A549 (cell line): ENCODE data around the gene RTN4RL1. TPM values are rescaled to one million over a fixed set of nuclear protein-coding genes. Genes with fewer than 3 reads are reported as not detected.

ENCODE experiments used
- ATAC-seq, 2 experiments: fragments of 200-7000 bp in 1 of 2; fragments of >200 bp in 1 of 2; cut with Nextera tagmentation in 1 of 2; cut with Tn5 transposase in 1 of 2; 3 replicates each; pipeline versions ENCODE4 v1.8.0 to v1.9.1; 2018 to 2020; ENCODE audit warnings: mild to moderate bottlenecking in 1 of 2, moderate library complexity in 1 of 2
- CTCF ChIA-PET: fragments of 300-600 bp; sonication (Branson Sonifier 250); formaldehyde crosslinking; extraction: SDS; loops from one replicate; lab custom pipeline; 2021; ENCODE audit warnings: antibody characterized with exemption, inconsistent platforms; lab: Yijun Ruan, JAX
- POLR2A ChIA-PET: fragments of 350-600 bp; formaldehyde crosslinking; extraction: SDS; loops from one replicate; lab custom pipeline; 2021; ENCODE audit warnings: antibody characterized with exemption, inconsistent platforms; lab: Yijun Ruan, JAX
- DNase-seq, 2 experiments: peaks; one replicate each; pipeline versions ENCODE4 v3.0.0 to v3.0.0-alpha.2; 2011 to 2016; ENCODE audit warnings: low read depth in 1 of 2, low spot score in 1 of 2
- FAIRE-seq: peaks from 2 replicates; lab custom pipeline; 2011; peaks lifted over from hg19 to GRCh38; lab: Jason Lieb, UNC
- H3K27ac ChIP-seq, 2 experiments: fragments of >200 bp; sonication (Bioruptor Twin); formaldehyde crosslinking; 3 replicates each; pipeline ENCODE4 v1.5.1; 2016 to 2017
- H3K4me1 ChIP-seq: fragments of >200 bp; sonication (Bioruptor Twin); formaldehyde crosslinking; 3 replicates; pipeline ENCODE4 v1.6.1; 2016
- H3K4me2 ChIP-seq: fragments of >200 bp; sonication (Bioruptor Twin); formaldehyde crosslinking; 3 replicates; pipeline ENCODE4 v1.6.1; 2016
- H3K4me3 ChIP-seq: fragments of >200 bp; sonication (Bioruptor Twin); formaldehyde crosslinking; 3 replicates; pipeline ENCODE4 v1.5.1; 2016
- H3K9me3 ChIP-seq: fragments of >200 bp; sonication (Bioruptor Twin); formaldehyde crosslinking; 3 replicates; pipeline ENCODE4 v1.6.1; 2016
- BHLHE40 ChIP-seq: IDR thresholded peaks from 2 replicates; pipeline ENCODE4 v1.6.1; 2012; ENCODE audit warnings: low read depth, low read length, inconsistent platforms
- CBX2 ChIP-seq: fragments of 200-600 bp; sonication (generic); IDR thresholded peaks from 2 replicates; pipeline ENCODE4 v1.6.1; 2016; ENCODE audit warnings: low read depth, mild to moderate bottlenecking, borderline replicate concordance
- CBX8 ChIP-seq: fragments of 200-600 bp; sonication (generic); IDR thresholded peaks from 2 replicates; pipeline ENCODE4 v1.6.1; 2016
- CHD2 ChIP-seq: fragments of 150-350 bp; IDR thresholded peaks from 2 replicates; pipeline ENCODE4 v1.6.1; 2014; ENCODE audit warnings: low read length; ENCODE audit not compliant: partially characterized antibody
- EHMT2 ChIP-seq: fragments of 200-600 bp; sonication (generic); IDR thresholded peaks from 2 replicates; pipeline ENCODE4 v1.6.1; 2016; ENCODE audit warnings: antibody characterized with exemption, low read depth, mild to moderate bottlenecking, moderate library complexity
- EP300 ChIP-seq, 2 experiments: fragments of >200 bp; sonication (Bioruptor Twin); formaldehyde crosslinking; IDR thresholded peaks; 2 replicates in 1 of 2; 3 replicates in 1 of 2; pipeline ENCODE4 v1.6.1; 2016 to 2017
- FOSL2 ChIP-seq, 2 experiments: fragments of 450-650 bp in 1 of 2; fragments of >200 bp in 1 of 2; sonication (Bioruptor Twin) in 1 of 2; formaldehyde crosslinking; IDR thresholded peaks; 2 replicates each; pipeline versions ENCODE4 v1.5.0 to v1.6.1; 2016 to 2020; ENCODE audit warnings: mild to moderate bottlenecking in 1 of 2, moderate library complexity in 1 of 2
- FOXS1 ChIP-seq: fragments of 250-450 bp; sonication (Bioruptor Pico); IDR thresholded peaks from 2 replicates; pipeline ENCODE4 v1.5.0; 2020; ENCODE audit warnings: mild to moderate bottlenecking, moderate library complexity
- HDAC2 ChIP-seq: fragments of 200-600 bp; sonication (generic); IDR thresholded peaks from 2 replicates; pipeline ENCODE4 v1.6.1; 2016
- HOXB13 ChIP-seq: fragments of 250-450 bp; sonication (Bioruptor Pico); IDR thresholded peaks from 2 replicates; pipeline ENCODE4 v1.5.0; 2020; ENCODE audit warnings: low read depth, mild to moderate bottlenecking, moderate library complexity
- KDM1A ChIP-seq: fragments of 200-600 bp; sonication (generic); IDR thresholded peaks from 2 replicates; pipeline ENCODE4 v1.6.1; 2016; ENCODE audit warnings: low read depth, mild to moderate bottlenecking
- MAFK ChIP-seq: fragments of 450-650 bp; IDR thresholded peaks from 2 replicates; pipeline ENCODE4 v1.6.1; 2014; ENCODE audit not compliant: partially characterized antibody
- NFE2L2 ChIP-seq: fragments of 150-350 bp; conservative IDR thresholded peaks from 2 replicates; pipeline ENCODE4 v1.6.1; 2014; ENCODE audit warnings: low read length
- NR3C1 ChIP-seq: fragments of >200 bp; sonication (Bioruptor Twin); formaldehyde crosslinking; IDR thresholded peaks from 3 replicates; pipeline ENCODE4 v1.6.1; 2017
- RAD21 ChIP-seq, 2 experiments: fragments of >200 bp in 1 of 2; sonication (Bioruptor Twin) in 1 of 2; formaldehyde crosslinking in 1 of 2; IDR thresholded peaks in 1 of 2; conservative IDR thresholded peaks in 1 of 2; 2 replicates in 1 of 2; 3 replicates in 1 of 2; pipeline ENCODE4 v1.6.1; 2012 to 2018; ENCODE audit warnings: inconsistent platforms in 1 of 2
- RFX5 ChIP-seq: fragments of 450-650 bp; IDR thresholded peaks from 2 replicates; pipeline ENCODE4 v1.7.1; 2014; ENCODE audit warnings: antibody characterized with exemption, mild to moderate bottlenecking, moderate library complexity
- SREBF2 ChIP-seq: fragments of 450-650 bp; IDR thresholded peaks from 2 replicates; pipeline ENCODE4 v1.6.1; 2014; ENCODE audit warnings: mild to moderate bottlenecking, moderate library complexity
- ZSCAN20 ChIP-seq: fragments of 250-450 bp; sonication (Bioruptor Pico); IDR thresholded peaks from 2 replicates; pipeline ENCODE4 v1.8.0; 2022; ENCODE audit warnings: mild to moderate bottlenecking, moderate library complexity
- WGBS: methylation state at CpG from one replicate; pipeline ENCODE4 v1.1.6; 2017; ENCODE audit errors: missing lambda C conversion rate; 5-methylcytosine and 5-hydroxymethylcytosine counted together
- polyA plus RNA-seq, 4 experiments: library from polyadenylated mRNA; depleted of rRNA in 3 of 4; stranded (reverse); fragments of >200 nt; fragmentation: RNase III in 1 of 4; extraction: RNeasy Plus Mini Kit Qiagen cat#74134 plus additional on column Dnase treatment in 1 of 4; gene quantifications; 2 replicates in 3 of 4; 3 replicates in 1 of 4; pipeline ENCODE4 v1.2.3, GENCODE V29; 2011 to 2017
- TF ChIP-seq, protein P1 (sequence below): fragments of 200-600 bp; sonication (generic); IDR thresholded peaks from 2 replicates; pipeline ENCODE4 v1.6.1; 2016; ENCODE audit warnings: antibody characterized with exemption, mild to moderate bottlenecking, moderate library complexity
- TF ChIP-seq, protein P2 (sequence below): IDR thresholded peaks from 2 replicates; pipeline ENCODE4 v1.6.1; 2012; ENCODE audit warnings: low read depth, borderline replicate concordance
- TF ChIP-seq, protein P3 (sequence below): fragments of 150-350 bp; IDR thresholded peaks from 2 replicates; pipeline ENCODE4 v1.6.1; 2014; ENCODE audit warnings: low read depth, mild to moderate bottlenecking, low read length
- TF ChIP-seq, protein P4 (sequence below): fragments of >200 bp; sonication (Bioruptor Twin); formaldehyde crosslinking; IDR thresholded peaks from 3 replicates; pipeline ENCODE4 v1.6.1; 2016

The RTN4RL1 gene
- polyA plus RNA-seq, 2 of the 4 experiments (the other 2 are of a cell fraction): 0.39 to 1.5 TPM

DNA sequence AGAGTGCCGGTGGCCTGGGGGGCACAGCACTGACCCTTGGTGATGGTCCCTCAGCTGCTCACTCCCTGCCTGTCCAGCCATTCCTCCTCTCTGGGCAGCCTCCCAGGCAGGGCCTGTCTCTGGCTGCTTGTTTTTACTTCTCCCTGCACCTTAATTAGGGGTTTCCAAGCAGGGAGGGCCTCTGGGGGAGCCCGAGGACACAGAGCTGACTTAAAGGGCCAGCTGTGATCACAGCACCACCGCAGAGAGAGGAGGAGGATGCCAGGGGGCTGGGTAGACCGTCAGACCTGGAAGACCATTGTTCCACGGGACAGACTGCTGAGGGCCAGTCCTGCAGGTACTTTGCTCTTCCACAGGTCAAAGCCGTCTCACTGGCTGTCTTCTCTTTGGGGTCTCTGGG is 3.6 kb upstream of the RTN4RL1 start:
- WGBS: 52% methylated on average over 6 of the region's 6 CpGs
- Histone ChIP-seq H3K27ac (no peak overlapping the region), H3K4me2 (no peak overlapping the region), H3K4me1 (peaks cover 21% of the 10 kb centered on the region), H3K4me3 (no peak overlapping the region), H3K9me3 (no peaks in the 10 kb centered on the region)
- no peak for FAIRE-seq
- ATAC-seq: no peak
- DNase-seq: no peak
- TF ChIP-seq MAFK: no peak
- ChIA-PET POLR2A (interaction anchor here (0.8 kb wide), 1 partner anchor 120 kb away, joined by 3 read pairs; no protein-coding TSS in a partner anchor), CTCF (interaction anchor here (1.0 to 17.0 kb wide), 12 partner anchors 11 to 308 kb away, joined by 3 to 420 read pairs (median 4); partner anchors contain the start of gene OVCA2)

DNA sequence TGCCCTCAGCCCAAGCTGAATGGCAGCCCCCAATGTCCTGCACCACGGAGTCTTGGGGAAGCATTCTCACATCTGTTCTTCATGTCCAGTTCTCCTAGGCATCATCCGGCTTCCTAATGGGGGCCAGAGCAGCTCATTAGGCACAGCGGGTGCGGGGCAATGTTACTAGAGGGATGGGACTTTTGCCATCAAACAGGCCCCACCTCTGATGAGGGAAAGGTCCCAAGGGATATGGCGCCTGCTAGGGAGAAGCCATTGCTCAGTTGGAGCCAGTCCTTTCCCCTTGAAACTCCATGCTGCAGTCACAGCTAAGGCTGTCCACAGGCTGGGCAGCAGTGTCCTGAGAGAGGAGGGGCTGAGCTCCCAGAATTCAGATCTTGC is 3.1 kb upstream of the RTN4RL1 start:
- H3K4me2 ChIP-seq: no peak overlapping the region
- peaks cover 22% of the 10 kb centered on the region for H3K4me1 ChIP-seq
- TF ChIP-seq HDAC2 (no peak), ZSCAN20 (CRISPR knock-in tag) (no peak), CBX2 (no peak), CBX8 (no peak)
- TF ChIP-seq, protein P1, sequence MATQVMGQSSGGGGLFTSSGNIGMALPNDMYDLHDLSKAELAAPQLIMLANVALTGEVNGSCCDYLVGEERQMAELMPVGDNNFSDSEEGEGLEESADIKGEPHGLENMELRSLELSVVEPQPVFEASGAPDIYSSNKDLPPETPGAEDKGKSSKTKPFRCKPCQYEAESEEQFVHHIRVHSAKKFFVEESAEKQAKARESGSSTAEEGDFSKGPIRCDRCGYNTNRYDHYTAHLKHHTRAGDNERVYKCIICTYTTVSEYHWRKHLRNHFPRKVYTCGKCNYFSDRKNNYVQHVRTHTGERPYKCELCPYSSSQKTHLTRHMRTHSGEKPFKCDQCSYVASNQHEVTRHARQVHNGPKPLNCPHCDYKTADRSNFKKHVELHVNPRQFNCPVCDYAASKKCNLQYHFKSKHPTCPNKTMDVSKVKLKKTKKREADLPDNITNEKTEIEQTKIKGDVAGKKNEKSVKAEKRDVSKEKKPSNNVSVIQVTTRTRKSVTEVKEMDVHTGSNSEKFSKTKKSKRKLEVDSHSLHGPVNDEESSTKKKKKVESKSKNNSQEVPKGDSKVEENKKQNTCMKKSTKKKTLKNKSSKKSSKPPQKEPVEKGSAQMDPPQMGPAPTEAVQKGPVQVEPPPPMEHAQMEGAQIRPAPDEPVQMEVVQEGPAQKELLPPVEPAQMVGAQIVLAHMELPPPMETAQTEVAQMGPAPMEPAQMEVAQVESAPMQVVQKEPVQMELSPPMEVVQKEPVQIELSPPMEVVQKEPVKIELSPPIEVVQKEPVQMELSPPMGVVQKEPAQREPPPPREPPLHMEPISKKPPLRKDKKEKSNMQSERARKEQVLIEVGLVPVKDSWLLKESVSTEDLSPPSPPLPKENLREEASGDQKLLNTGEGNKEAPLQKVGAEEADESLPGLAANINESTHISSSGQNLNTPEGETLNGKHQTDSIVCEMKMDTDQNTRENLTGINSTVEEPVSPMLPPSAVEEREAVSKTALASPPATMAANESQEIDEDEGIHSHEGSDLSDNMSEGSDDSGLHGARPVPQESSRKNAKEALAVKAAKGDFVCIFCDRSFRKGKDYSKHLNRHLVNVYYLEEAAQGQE: no peak
- TF ChIP-seq, protein P2, sequence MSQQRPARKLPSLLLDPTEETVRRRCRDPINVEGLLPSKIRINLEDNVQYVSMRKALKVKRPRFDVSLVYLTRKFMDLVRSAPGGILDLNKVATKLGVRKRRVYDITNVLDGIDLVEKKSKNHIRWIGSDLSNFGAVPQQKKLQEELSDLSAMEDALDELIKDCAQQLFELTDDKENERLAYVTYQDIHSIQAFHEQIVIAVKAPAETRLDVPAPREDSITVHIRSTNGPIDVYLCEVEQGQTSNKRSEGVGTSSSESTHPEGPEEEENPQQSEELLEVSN: no peak
- FAIRE-seq (no peak), DNase-seq (no peak), ATAC-seq (no peak)
- H3K4me3 ChIP-seq: no peak overlapping the region
- no peak overlapping the region for H3K27ac ChIP-seq
- 92% methylated on average over 5 of the region's 5 CpGs for WGBS
- ChIA-PET POLR2A (no interaction called here), CTCF (interaction anchor here (1.0 to 17.0 kb wide), 12 partner anchors 10 to 307 kb away, joined by 3 to 420 read pairs (median 4); partner anchors contain the start of genes HIC1 and OVCA2)
- H3K9me3 ChIP-seq: no peaks in the 10 kb centered on the region

DNA sequence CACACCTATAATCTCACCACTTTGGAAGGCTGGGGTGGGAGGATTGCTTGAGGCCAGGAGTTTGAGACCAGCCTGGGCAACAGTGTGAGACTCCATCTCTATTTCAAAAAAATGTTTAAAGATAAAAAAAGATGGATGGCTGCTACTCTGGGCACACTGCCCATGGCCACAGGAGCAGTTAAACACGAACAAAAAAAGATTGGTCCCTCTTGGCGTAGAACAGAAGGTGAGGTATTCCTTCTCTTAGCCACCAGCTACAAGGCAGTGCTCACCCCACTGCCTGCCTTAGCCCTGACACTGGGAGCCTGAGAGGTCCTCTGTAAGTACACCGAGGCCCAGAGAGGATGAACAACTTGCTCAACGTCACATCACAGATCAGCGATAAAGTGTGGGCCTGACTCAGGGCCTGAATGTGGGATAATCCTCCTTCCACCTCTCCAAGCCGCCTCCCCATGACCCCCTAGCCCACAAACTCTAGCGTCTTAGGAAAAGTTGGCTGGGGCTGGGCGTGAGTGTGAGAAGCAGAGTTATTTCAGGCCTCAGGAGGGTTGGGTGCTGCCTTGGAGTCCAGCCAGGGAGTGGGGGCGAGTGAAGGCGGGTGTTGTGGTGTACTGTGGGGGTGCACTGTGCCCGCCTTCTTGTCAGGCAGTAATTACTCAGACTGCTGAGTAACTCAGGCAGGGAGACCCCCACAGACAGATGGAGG is 2.5 kb upstream of the RTN4RL1 start:
- DNase-seq (no peak), ATAC-seq (no peak), FAIRE-seq (no peak)
- WGBS: 77% methylated on average over 11 of the region's 11 CpGs
- Histone ChIP-seq H3K4me3 (no peak overlapping the region), H3K4me2 (no peak overlapping the region), H3K9me3 (no peaks in the 10 kb centered on the region), H3K4me1 (peaks cover 22% of the 10 kb centered on the region), H3K27ac (no peak overlapping the region)
- ChIA-PET CTCF (interaction anchor here (0.6 to 17.0 kb wide), 16 partner anchors 10 to 139 kb away, joined by 3 to 420 read pairs (median 18); partner anchors contain the start of genes HIC1 and OVCA2), POLR2A (interaction anchor here (0.5 kb wide), 1 partner anchor 365 kb away, joined by 3 read pairs; no protein-coding TSS in a partner anchor)
- TF ChIP-seq RFX5: no peak
- no peak for TF ChIP-seq EP300 (IDR thresholded peaks at IDR 0.05)
- TF ChIP-seq, protein P1: no peak
- no peak for TF ChIP-seq HOXB13
- no peak for TF ChIP-seq SREBF2
- no peak for TF ChIP-seq NR3C1
- TF ChIP-seq BHLHE40: no peak
- TF ChIP-seq CBX2: no peak
- no peak for TF ChIP-seq FOXS1 (CRISPR knock-in tag)
- no peak for TF ChIP-seq CHD2
- no peak for TF ChIP-seq KDM1A
- no peak for TF ChIP-seq CBX8
- TF ChIP-seq, protein P3, sequence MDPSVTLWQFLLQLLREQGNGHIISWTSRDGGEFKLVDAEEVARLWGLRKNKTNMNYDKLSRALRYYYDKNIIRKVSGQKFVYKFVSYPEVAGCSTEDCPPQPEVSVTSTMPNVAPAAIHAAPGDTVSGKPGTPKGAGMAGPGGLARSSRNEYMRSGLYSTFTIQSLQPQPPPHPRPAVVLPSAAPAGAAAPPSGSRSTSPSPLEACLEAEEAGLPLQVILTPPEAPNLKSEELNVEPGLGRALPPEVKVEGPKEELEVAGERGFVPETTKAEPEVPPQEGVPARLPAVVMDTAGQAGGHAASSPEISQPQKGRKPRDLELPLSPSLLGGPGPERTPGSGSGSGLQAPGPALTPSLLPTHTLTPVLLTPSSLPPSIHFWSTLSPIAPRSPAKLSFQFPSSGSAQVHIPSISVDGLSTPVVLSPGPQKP: no peak
- no peak for TF ChIP-seq FOSL2 (IDR thresholded peaks at IDR 0.05)
- no peak for TF ChIP-seq FOSL2 (CRISPR knock-in tag; IDR thresholded peaks at IDR 0.05)
- no peak for TF ChIP-seq HDAC2
- TF ChIP-seq, protein P4, sequence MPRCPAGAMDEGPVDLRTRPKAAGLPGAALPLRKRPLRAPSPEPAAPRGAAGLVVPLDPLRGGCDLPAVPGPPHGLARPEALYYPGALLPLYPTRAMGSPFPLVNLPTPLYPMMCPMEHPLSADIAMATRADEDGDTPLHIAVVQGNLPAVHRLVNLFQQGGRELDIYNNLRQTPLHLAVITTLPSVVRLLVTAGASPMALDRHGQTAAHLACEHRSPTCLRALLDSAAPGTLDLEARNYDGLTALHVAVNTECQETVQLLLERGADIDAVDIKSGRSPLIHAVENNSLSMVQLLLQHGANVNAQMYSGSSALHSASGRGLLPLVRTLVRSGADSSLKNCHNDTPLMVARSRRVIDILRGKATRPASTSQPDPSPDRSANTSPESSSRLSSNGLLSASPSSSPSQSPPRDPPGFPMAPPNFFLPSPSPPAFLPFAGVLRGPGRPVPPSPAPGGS: no peak
- TF ChIP-seq RAD21 (conservative IDR thresholded peaks at IDR 0.05 in 1 of 2, IDR thresholded peaks at IDR 0.05 in 1 of 2): no peak
- no peak for TF ChIP-seq NFE2L2
- no peak for TF ChIP-seq EHMT2
